GM18502 (cell line): Measurements from ENCODE around the gene CFAP45.

Experiments
- ATAC-seq: cut with Tn5 transposase; IDR thresholded peaks from one replicate; pipeline ENCODE4 v1.9.1; 2021; ENCODE audit warnings: mild to moderate bottlenecking; ENCODE audit not compliant: unreplicated experiment, poor library complexity

The CFAP45 gene

DNA sequence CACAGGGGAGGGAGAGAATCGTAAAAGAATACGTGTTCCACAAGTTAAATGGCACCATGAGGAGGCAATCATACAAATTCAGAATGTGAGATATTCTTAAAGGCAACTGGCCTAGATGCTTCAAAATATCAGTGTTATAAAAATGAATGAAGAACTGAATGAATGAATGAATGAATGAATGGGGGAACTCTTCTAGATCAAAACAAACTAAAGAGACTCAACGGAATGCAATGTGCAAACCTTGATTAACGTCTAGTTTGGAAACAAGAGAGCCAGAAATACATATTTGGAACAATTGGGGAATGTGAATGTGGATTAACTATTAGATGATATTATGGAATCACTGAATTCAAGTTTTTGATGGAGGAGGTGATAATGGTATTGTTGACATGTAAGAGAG, 16.8 kb downstream of the CFAP45 start:
- no peak for ATAC-seq

- no peak for ATAC-seq
Measured at GRCh38 chr1:159882527-159882862, 17.5 kb downstream of the CFAP45 start.

DNA sequence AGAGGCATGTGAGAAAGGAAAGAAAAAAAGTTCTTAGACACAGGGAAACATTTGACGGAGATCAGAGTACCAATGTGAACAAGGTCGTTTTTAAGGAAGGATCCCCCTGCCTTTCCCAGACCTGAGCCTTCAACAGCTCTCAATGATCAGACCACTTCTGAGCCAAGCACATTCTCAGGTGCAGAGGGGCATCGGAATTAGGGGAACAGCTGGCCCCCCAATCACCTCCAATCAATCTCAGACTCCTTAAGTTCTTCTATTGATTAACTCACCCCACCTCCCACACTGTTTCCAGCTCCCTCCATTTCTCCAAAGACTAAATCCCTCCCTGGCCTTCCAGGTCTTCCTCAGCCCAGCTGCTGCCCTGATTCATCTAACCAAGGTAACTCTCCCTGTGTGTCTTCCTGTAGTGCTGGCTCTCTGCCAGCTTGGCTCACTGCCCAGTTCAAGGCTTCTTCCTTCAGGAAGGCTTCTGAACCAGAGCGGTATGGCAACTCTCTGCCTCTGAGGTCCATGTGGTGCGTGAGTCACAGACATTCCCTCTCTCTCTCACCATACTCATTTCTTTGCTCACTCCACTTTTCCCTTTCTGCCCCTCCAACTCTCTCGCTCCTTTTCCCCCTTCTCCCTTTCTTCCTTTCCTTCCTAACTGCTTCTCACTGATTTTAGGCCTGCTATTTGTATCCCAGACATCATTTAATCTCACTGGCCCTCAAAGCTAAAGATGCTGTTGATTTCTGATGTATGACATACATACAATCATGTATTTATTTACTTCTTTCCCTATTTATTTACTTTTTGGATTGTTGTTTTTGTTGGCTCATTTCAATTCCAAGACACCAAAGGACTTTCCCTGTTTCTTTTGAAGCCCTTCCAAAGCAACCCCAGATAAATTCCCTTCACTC, 18.1 kb downstream of the CFAP45 start:
- ATAC-seq: no peak

- no peak for ATAC-seq
Measured at GRCh38 chr1:159880430-159880829, 19.5 kb downstream of the CFAP45 start.

GRCh38 chr1:159879977-159880376, 20.0 kb downstream of the CFAP45 start:
- no peak for ATAC-seq

DNA sequence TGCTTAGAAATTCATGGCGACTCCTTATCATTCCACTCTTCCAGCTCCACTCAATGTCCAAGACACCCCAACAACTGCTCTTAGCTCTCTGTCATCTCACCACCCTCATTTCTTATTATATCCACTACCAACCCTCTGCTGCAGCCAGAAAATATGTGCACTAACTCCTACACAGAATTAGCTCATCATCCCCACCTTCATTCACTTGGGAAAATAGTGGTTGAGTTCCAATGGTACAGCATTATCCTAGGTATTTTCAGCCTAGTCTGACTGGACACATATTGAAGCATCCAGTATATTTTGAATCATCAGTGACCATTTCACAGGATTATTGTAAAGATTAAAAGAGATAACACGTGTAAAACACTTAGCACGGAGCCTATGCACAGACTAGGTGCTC, 20.8 kb downstream of the CFAP45 start:
- no peak for ATAC-seq

- no peak for ATAC-seq
Measured at GRCh38 chr1:159877695-159878444, 22.1 kb downstream of the CFAP45 start.

DNA sequence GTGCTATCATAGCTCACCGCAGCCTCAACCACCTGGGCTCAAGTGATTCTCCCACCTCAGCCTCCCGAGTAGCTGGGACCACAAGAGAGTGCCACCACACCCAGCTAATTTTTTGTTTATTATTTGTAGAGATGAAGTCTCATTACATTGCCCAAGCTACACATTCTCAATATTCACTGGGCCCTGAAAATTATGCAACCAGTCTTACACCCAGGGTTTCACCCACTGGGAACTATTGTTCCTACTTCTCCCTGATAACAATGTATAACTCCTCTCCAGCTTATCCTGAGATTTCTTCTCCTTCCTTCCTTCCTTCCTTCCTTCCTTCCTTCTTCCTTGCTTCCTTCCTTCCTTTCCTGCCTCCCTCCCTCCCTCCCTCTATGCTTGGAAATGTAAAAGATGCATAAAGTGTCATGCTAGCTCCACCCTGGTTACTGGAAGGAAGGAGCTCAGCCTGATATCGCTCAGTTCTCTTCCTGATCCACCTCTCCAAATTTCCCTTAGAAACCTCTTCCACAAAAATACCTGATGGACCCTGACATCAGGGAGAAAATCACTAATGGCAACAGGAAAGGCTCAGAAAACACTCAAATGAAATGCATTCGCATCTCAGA, 26.3 kb downstream of the CFAP45 start:
- no peak for ATAC-seq

- no peak for ATAC-seq
Measured at GRCh38 chr1:159872891-159873290, 27.1 kb downstream of the CFAP45 start.

- no peak for ATAC-seq
Measured at GRCh38 chr1:159870704-159871103, 29.3 kb downstream of the CFAP45 start.

GRCh38 chr1:159869607-159870006, 30.4 kb downstream of the CFAP45 start:
- no peak for ATAC-seq

DNA sequence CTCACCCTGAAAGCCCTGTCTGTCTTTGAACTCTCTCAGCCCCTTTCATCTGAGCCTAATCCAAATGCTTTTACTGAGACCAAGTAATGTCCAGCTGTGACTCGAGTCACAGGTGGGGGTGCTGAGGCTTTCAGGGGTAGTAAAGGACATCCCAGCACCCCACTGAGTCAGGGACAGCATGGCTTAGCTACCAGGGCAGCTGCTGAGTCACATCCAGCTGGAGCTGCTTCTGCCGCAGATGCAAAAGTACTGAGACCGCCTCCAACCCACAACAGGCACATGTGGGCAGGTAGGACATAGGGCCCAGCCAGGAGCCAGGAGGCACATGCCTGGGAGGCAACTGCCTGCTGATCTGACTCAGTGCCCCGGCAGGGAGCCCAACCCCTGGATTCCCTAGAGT, 30.8 kb downstream of the CFAP45 start:
- ATAC-seq: peak; percentile 73

DNA sequence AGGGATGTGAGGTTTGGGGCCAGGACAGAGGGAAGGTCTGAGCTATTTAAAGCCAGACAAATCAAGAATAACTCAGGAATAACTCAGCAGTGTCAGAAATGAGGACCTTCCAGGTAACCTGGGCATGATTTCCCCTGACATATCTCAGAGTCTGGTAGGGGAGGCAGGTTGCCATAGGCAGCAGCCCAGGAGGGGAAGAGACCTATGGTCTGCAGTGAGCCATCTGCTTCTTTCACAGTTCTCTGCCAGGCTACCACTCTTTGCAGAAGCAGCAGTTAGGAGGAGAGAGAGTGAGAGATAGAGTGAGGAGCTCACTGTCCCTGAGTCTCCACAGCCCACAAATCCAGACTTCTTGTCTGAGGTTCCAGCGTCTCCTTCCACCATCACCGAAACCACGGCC, 31.2 kb downstream of the CFAP45 start:
- peak; percentile 28 for ATAC-seq

GRCh38 chr1:159867664-159868026, 32.3 kb downstream of the CFAP45 start:
- ATAC-seq: no peak

DNA sequence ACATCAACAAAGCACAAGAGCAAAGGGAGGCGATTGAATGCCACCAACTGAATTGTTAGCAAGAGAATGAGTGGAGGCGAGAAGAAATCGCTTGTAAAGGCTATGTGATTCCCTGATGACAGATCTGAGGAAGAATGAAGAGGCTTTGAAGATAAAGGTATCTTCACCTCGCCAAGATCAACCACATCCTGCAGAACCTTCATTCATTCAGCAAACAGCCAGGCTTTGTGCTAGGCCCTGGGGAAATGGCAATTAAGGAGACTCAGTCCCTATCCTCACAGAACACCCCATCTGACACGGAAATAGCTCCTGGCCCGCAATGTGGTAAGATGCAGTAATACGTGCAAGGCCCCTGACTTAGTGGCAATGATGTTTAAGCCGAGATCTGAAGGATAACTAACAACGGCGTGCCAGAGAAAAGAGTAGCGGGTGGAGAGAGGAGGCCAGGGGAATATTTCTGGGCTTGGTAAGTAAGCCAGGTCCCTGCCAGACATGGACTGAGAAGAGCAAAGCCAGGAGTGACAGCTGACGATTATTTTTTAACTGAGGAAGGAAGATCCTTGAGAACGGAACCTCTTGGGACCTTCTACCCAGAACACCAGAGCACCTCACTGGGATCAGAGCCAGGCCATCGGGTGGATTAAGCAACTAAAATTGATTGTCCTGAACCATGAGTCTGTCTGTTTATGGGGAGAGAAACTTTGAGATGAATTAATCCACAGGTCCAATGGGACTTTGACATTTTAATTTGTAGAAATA, 32.9 kb downstream of the CFAP45 start:
- no peak for ATAC-seq

GRCh38 chr1:159866066-159866465, 33.9 kb downstream of the CFAP45 start:
- ATAC-seq: no peak

GRCh38 chr1:159864262-159864661, 35.7 kb downstream of the CFAP45 start:
- ATAC-seq: no peak

- ATAC-seq: no peak
Measured at GRCh38 chr1:159862557-159862956, 37.4 kb downstream of the CFAP45 start, which contains the start of gene VSIG8. VSIG8 (minus strand) TSS chr1:159862657; CDS start chr1:159862521, 136 bp downstream.

DNA sequence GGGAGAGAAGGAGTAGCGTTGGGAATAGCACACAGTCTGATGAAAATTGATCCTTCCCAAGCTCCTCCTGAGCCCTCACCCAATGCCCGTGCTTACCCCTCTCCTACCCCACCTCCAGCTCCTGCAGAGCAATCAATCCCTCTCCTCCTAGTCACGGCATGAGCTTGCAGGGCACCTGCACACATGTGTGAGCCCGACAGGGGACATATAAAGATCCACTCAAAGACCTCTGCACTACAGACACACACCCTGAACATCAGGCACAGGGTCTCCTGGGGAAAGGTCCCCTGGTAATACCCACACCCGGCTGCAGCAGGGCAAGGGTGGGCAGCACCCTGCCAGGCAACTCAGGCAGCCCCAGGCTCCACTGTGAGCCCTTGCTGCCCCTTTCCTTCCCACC, 37.9 kb downstream of the CFAP45 start:
- no peak for ATAC-seq

GRCh38 chr1:159861218-159861617, 38.7 kb downstream of the CFAP45 start:
- ATAC-seq: no peak
